Forelimb muscle (tissue), 1 donor: ENCODE measurements around the gene CDC37L1. TPM values are rescaled to one million over a fixed set of nuclear protein-coding genes. Genes with fewer than 3 reads are reported as not detected.
A peak's percentile ranks its signal among the peaks of the same experiment; 100 is the strongest.
"Not testable (repeated sequence)": the region's sequence is repeated elsewhere in the genome, so short reads cannot be mapped to it uniquely, and the experiment has no call there.

Source experiments
- DNase-seq: peaks from one replicate; pipeline ENCODE4 v3.0.0-alpha.2; 2013; ENCODE audit warnings: low read depth
- polyA plus RNA-seq: library from polyadenylated mRNA; unstranded; fragments of 120-200 nt; gene quantifications from one replicate; pipeline ENCODE4 v1.2.1, GENCODE V29; 2013; ENCODE audit not compliant: insufficient read length

CDC37L1 gene
- polyA plus RNA-seq: 30.6 TPM

DNA sequence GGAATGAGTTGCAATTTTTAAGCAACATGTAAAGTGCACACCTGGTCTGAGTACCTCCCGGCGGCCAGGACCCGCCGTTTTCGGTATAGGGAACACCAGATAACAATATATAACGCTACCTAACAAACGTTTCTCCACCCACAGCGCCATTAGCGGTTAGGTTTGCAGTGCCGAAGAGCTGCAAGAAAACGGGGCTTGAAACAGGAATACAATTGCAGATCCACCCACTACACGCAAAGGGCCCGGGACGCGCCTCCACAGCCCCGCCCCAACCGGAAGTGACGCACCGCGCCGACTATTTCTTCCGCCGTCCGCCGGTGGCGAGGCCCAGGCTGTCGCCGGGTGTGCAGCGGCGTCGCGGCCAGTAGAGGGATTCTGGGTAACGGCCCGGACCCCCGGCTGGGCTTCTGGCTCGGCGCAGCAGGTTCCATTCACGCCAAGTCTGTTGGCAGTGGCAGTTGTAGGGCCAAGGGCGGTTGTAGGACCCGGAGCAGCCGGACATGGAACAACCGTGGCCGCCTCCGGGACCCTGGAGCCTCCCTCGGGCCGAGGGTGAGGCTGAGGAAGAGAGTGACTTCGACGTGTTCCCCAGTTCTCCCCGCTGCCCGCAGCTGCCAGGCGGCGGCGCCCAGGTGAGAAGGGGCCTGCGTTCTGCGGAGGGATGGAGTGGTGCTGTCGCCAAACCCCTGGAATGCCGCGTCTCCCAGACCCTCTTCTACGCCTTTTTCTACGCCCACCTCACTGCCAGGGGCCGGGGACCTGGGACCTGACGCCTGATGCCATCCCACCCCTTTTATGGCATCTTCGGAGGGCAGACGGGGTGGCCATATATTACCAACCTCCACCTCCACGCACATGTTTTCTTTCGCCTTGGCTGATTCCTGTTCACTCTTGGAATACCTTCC, at the start of gene CDC37L1:
Gene CDC37L1, plus strand, starts transcription at position 302 of the 905 bp plus-strand sequence. Its CDS starts 199 bp downstream, at position 501.
- peak; percentile 85 for DNase-seq

DNA sequence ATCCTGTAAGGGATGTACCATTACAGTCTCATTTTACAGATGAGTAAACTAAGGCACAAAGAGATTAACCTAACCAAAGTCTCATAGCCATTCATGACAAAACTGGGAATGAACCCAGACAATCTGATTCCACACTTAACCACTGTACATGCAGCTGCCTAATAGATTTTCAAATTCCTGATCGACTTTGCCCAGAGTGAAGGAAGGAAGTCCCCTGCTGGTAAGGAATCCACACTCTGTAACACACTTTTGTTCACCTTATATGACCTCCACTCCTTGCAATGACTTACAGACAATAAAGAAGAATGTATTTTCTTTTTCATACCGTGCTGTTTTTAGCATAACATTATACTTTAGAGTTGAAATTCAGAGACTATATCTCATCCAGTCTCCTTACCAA, 48.5 kb upstream of the CDC37L1 start:
- no peak for DNase-seq

DNA sequence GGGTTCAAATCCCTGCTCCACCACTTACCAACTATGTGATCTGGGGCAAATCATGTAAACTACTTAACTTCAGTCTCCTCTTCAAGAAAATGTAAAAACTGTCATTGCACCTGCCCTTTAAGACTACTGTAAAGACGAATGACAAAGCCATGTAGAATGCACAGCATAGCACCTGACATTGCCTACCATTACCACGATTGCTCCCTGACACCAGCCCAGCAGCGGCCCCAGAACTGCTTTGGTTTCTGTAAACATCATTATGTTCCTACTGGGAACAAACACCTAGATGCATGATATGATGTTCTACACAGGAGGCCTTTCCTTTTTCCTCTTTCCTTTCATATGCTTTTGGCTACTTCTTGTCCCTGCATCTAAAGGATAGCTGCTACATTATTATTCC, 40.4 kb upstream of the CDC37L1 start:
- DNase-seq: no peak

DNA sequence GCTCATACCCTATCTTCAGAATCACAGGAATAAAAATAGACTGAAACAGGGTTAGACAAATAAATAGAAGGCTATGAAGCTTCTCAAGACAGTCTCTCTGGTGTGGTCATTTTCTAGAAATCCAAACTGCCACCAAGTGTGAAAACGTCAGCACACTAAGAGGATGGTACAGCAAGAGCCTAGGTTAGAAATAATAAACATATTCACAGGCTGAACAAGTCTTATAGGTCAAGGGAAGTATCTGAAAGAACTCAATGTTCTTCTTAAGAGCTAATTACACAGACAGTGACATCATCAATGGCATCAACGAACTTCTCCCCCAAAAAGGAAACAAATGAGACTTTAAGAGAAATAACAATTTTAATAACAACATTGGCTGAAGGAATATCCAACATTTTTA, 39.9 kb upstream of the CDC37L1 start:
- DNase-seq: no peak

DNA sequence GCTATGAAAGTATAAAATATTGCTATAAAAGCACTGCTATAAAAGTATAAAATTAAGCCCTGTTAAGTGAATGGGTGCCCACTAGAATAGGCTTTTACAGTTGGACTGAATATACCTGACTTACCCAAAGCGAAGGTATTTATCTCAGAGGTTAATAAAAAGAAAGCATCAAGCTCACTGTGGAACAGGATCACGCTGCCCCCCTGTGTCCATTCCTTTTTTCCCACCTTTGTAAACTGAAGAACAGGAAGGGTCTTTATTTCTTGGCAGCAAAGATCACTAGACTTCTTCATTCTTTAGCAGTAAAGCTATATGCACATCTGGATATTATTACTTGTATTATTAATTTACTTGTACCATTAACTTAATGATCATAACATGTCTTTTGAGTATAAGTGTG, 39.3 kb upstream of the CDC37L1 start:
- no peak for DNase-seq

DNA sequence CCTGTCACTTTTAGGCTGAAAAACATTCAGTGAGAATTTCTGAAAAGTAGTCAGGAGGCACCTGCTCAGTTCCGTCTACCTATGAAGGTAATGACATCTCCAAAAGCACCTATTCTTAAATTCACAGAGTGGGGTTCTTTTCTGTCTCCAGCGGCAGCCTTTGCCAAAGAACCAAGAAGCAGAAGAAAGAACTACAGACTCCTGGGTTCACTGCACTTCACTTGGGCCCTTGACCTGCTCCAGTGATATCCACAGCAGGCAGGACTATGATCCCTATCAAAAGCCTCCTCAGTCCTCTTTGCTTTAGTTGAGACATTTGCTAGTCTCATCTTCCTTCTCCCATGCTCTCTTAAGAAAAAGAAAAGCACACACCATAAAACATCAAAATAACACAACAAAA, 37.0 kb upstream of the CDC37L1 start:
- DNase-seq: no peak

DNA sequence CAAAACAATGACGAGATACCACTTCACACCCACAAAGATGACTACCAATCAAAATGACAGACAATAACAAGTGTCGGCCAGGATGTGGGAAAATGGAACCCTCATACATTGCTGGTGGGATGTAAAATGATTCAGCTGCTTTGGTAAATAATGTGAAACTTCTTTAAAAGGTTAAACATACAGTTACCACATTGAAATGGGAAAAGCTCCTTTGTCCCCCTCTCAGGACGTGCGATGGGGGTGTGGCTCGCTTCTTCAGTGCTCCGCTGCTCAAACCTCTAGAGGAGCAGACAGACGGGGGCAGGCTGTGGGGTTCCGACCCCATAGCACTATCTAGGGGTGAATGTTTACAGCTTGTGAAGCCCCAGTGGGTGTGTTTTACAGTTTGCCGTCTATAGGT, 25.3 kb upstream of the CDC37L1 start:
- no peak for DNase-seq

DNA sequence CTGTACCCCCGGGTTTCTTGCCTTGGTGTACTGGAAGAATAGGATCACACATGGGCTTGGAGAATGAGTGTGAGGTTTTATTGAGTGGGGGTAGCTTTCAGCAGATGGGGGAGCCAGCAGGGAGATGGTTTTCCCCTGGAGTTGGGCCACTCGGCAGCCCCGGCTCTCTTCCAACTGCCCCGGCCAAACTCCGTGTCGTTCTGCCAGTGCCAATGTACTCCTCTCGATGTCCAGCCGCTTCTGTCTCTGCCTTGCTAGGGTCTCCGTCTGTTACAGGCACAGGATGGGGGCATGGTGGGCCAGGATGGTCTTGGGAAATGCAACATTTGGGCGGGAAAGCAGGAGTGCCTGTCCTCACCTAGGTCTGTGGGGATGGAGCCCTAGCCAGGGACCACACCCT, 24.8 kb upstream of the CDC37L1 start:
- DNase-seq: no peak

DNA sequence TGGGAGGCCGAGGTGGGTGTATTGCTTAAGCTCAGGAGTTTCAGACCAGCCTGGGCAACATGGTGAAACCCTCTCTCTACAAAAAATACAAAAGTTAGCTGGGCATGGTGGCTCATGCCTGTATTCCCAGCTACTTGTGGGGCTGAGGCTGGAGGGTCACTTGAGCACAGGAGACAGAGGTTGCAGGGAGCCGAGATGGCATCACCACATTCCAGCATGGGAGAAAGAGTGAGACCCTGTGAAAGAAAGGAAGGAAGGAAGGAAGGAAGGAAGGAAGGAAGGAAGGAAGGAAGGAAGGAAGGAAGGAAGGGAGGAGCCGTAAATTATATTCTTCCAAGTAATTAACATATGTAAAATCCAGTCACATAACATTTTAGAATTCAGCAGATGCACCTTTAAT, 23.2 kb upstream of the CDC37L1 start:
- DNase-seq: not testable (repeated sequence)

DNA sequence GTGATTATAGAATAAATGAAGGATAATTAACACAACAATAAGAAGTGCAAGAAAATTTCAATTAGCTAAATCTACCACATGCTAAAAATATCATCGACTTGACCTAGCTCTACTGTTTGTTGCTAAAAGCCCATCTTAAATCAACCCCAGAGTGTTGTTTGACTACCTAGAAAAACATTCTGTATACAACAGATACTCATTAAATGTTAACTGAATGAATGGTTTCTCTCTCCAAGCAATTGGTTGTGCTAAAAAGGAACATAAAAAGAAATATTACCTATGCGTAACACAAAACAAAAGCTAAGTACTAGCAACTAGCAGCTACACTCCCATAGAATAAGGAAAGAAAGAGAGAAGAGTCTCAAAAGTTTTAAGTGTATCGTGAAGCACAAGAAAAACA, 22.7 kb upstream of the CDC37L1 start:
- no peak for DNase-seq

DNA sequence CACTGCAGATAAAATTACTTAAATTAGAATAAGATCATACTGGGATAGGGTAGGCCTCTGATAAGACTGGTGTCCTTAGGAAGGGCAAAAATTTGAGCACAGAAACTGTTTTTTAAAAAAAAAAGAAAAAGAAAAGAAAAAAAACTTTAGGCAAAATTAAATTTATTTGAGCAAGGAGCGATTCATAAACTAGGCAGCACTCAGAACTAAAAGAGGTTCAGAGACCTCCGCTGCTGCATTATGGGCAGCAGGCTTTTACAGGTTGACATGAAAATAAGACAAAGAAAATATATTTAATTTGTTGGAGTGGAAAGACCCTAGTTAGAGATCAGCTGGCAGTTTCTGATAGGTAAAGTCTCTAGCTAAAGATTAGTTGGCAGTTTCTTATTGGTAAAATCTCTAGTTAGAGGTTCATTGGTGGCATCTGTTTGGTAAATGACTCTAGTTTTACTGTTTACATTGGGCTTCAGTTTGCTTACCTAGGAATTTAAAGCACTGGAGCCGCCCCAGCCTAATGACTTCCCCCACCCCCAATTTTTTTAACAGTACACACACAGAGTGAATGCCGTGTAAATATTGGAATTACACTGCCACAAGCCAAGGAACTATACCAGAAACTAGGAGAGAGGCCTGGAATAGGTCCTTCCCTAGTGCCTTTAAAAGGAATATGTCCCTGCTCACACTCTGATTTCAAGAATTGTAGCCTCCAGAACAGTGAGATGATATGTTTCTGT, 21.8 kb upstream of the CDC37L1 start:
- DNase-seq: no peak

DNA sequence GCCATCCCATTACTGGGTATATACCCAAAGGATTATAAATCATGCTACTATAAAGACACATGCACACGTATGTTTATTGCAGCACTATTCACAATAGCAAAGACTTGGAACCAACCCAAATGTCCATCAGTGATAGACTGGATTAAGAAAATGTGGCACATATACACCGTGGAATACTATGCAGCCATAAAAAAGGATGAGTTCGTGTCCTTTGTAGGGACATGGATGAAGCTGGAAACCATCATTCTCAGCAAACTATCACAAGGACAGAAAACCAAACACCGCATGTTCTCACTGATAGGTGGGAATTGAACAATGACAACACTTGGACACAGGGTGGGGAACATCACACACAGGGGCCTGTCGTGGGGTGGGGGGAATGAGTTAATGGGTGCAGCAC, 18.7 kb upstream of the CDC37L1 start:
- not testable (repeated sequence) for DNase-seq

DNA sequence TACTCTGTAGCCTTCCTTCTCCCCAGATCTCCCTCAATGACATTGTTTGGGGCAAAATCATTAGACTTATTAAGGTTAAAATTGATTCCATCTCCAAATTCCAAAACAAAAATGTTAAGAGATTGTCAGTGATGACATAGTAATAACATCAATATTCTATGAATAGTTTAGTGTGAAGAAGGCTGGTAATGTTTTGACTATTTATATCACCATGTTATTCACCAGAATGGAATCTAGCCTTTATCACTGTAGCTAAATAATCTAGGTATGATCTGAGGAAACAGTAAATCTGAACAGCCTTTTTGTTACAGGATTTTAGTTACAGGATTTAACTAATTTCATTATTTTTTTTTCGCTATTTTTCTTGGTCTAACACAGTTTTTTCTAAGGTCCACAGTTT, 18.2 kb upstream of the CDC37L1 start:
- no peak for DNase-seq

DNA sequence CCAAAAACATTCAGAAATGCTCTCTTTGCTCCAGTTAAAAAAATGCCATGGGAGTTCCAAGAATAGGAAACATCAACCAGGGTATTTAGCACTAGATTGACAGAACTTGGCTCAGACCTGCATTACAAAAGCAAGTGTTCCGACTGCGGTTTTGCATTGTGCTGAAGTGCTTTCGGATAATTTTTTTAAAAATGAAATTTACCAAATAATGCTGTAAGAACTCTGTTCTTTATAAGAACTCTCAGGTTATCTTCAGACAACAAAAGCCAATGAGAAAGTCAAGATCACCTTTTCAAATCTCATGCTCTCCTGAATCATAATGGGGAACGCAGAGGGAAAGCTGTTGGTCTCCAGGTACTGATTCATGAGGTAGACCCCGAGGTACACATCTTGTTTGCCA, 17.8 kb upstream of the CDC37L1 start:
- no peak for DNase-seq

DNA sequence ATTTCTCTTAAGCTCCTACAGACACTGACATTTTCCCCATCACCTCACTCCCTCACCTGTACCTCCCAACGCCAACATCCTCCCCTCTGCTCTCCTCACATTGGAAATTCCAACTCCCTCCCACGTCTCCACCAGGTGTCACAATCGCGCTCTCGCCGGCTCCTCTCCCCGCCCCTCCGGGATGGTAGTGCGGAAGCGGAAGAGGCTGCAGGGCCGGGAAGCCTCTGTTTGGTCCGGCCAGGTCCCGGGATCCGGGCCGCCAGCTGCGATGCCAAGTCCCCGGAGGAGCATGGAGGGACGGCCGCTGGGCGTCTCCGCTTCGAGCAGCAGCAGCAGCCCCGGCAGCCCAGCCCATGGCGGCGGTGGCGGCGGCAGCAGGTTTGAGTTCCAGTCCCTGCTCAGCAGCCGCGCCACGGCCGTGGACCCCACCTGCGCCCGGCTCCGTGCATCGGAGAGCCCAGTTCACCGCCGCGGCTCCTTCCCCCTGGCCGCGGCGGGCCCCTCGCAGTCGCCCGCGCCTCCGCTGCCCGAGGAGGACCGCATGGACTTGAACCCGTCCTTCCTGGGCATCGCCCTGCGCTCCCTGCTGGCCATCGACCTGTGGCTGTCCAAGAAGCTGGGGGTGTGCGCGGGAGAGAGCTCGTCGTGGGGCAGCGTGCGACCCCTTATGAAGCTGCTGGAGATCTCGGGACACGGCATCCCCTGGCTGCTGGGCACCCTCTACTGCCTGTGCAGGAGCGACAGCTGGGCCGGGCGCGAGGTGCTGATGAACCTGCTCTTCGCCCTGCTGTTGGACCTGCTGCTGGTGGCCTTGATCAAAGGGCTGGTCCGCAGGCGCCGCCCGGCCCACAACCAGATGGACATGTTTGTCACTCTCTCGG, 17.0 kb upstream of the CDC37L1 start, which contains the start of gene PLPP6:
Gene PLPP6, plus strand, starts transcription at position 187 of the 881 bp plus-strand sequence. Its CDS starts 82 bp downstream, at position 269.
- DNase-seq: no peak

DNA sequence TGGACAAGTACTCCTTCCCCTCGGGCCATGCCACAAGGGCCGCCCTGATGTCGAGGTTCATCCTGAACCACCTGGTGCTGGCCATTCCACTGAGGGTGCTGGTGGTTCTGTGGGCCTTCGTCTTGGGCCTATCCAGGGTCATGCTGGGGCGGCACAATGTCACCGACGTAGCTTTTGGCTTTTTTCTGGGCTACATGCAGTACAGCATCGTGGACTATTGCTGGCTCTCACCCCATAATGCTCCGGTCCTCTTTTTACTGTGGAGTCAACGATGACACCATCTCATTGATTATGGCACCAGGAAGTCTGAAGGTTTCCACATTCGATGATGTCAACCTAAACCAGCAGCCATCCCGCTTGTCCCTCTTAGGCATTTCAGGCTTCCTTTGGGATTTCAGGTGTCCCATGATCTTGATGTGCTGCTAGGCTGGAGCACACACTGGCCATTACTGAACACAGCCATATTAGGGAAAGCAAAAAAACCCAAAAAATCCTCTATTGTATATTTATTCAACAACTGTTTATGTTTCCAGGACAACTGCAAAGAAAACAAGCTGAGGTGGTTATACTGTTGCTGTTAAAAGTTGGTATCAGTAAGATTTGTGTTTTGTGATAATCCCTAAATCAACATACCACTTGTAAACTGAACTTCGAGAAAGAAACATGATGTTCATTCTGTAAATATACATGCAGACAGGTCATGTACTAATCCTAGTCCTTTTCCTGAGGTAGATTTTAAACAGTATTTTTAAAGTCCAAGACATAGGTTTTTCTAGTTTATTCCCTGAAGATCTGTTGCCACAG, 16.2 kb upstream of the CDC37L1 start:
- DNase-seq: no peak

DNA sequence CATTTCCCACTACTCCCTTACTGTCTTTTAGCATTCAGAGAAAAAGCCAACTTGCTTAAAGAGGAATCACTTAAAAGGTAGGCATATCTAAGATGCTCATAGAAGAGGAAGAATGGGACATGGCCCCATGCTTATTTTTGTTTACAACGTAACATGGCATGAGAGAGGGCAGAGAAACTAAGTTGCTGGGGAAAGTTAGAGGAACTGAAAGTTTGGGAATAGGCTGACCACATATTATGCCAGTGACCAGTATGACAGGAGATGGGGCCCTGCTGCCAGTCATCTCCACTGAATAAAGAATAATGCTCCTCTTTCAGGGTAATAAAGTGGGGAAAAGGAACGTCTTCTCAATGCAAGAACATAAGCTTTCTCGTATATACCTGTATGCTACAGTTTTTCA, 15.4 kb upstream of the CDC37L1 start:
- DNase-seq: no peak

DNA sequence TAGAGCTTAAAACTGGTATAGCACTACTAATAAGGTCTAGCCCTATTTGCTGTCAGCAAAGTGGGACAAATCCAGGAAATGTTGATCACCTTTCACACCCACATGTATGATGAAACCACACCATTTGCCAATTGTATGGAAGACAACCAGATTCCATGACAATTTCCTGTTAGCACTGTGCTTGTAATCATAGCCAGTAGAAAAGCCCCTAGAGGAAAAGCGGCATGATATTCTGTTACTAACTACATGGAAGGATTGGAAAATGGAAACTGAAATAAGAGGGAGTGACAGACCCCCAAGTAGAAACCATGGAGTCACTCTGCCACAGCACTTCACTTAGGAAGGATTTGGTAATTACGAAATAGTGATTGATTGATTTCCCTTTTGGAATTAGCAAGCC, 14.0 kb upstream of the CDC37L1 start:
- no peak for DNase-seq

DNA sequence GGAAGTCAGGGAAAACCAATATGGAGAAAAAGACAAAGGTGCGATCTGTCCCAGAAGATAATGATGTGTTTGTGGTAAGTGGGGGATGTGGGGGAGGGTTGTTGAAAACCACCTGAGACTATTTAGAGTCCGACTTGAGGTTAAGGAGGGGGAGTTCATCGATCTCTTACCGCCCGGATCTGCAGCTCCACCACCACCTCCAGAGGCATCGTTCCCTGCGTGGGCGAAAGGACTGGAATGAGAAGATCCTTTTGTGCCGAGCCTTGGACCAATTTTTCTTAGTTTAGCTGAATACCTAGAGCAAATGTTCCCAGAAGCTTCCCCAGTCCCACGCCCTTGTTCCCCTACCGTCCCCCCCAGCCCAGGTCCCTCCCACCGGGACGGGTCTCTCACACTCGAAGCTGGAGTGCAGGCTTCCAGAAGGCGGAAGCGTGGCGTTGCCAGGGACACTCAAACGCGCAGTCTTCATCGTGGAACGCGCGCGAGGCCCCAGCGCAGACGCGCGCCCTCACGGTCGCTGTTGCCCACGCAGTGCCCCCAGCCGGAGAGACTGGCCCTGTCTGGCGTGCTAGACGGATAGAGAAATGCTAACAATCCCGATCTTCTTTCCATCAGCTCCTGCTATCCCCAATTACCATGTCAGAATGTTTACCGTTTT, 13.2 kb upstream of the CDC37L1 start, which contains the start of gene SPATA6L:
Gene SPATA6L, minus strand, starts transcription at position 439 of the 658 bp plus-strand sequence. Its CDS starts 230 bp downstream, at position 209.
- no peak for DNase-seq

DNA sequence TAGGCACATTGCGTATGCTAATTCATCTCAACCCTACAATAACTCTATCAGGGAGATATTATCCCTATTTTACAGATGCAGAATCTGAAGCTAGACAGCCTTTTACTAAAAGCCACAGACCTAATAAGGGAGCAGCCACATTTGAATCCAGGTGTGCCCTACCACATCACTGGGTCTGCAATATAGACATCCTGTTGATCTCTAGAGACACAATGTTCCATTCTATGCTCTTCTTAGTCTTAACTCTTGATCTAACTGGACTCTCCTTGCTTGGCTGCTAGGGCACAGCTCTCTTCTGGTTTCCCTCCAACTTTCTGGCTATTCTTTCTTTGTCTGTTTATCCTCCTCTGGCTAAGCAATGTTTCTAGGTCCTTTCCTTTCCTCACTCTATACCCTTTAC, 11.7 kb upstream of the CDC37L1 start:
- no peak for DNase-seq
